ENCODE measurements around the gene CD3E. TPM values are rescaled to one million over a fixed set of nuclear protein-coding genes. Genes with fewer than 3 reads are reported as not detected.

The CD3E gene
- total and polyA plus RNA-seq, 9 of the 15 experiments (the other 6 are each of a cell fraction or from before 2014, with no cell fraction given): 0.07 to 0.62 (median 0.19) TPM; not detected in 5

GRCh38 chr11:118275176-118275575 is 29.4 kb upstream of the CD3E start:
- Histone ChIP-seq H3K9me3 (replicated peaks; ENCODE audit: control insufficient read depth, insufficient read depth, low read depth, low read length) (no peaks in the 10 kb centered on the region), H3K9me1 (ENCODE audit: control insufficient read depth, insufficient read depth, low read length) (no peaks in the 10 kb centered on the region), H3K4me3 (no peak overlapping the region), H2AFZ (ENCODE audit: low read depth, low read length) (no peak overlapping the region), H3K36me3 (ENCODE audit: control insufficient read depth, insufficient read depth, low read length) (no peaks in the 10 kb centered on the region), H3K9ac (ENCODE audit: insufficient read depth in 1 of 2, low read depth in 2 of 2, low read length in 2 of 2) (no peak overlapping the region), H3K4me1 (replicated peaks in 1 of 2; ENCODE audit: control insufficient read depth in 2 of 2, insufficient read depth in 2 of 2, low read length in 2 of 2) (no peaks in the 10 kb centered on the region), H3K27me3 (ENCODE audit: control insufficient read depth in 2 of 2, insufficient read depth in 2 of 2, low read length in 2 of 2) (peaks cover 7 to 13% of the 10 kb centered on the region in 2 experiments; a peak in 4 of 5 replicates), H3K79me2 (ENCODE audit: control insufficient read depth, insufficient read depth, low read length) (no peaks in the 10 kb centered on the region), H3K4me2 (ENCODE audit: insufficient read depth, low read length) (no peak overlapping the region), H4K20me1 (replicated peaks; ENCODE audit: control insufficient read depth, insufficient read depth, low read length) (no peaks in the 10 kb centered on the region), H3K27ac (ENCODE audit: extremely low read depth, low read depth, low read length) (no peak overlapping the region)
- WGBS (ENCODE audit: insufficient coverage, low coverage, missing lambda C conversion rate): 0% methylated on average over 4 of the region's 4 CpGs
- no peak for ATAC-seq
- no TSS peak for BruUV-seq (replicated peaks)
- TF ChIP-seq HMG20A (CRISPR knock-in tag; conservative IDR thresholded peaks at IDR 0.05): no peak
- 0 out of 2 replicates have a peak, but pooled peaks have one; percentile 25 for TF ChIP-seq ATF7 (IDR thresholded peaks at IDR 0.05)
- FAIRE-seq: no peak
- in situ Hi-C loops (cut with MboI): no loop called here
- no peak for DNase-seq (ENCODE audit: extremely low read depth in 1 of 4, low spot score in 3 of 4)
- intact Hi-C loops (cut with micrococcal nuclease): no loop called here
- CTCF ChIA-PET (ENCODE audit: low intra/inter-chr PET ratio): no interaction called here
- POLR2A ChIA-PET: no interaction called here

DNA sequence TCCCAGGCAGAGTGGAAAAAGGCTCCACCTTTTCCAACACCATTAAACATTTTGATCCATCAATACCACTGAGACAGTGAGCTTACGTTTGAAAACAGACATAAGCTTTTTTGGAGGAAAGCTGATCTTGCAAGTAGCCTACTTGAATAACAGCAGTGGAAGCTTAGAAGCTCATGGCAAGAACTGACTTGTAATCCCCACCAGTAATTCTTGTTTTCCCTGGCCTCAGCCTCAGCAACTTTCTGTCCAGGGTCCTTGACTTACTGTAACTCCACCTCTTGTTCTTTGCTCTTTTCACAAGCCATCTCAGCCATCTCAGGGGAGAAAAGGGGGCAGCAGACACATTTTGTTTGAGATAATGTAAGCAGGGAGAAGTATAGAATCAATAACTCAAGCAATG is 28.1 kb upstream of the CD3E start:
- no peaks in the 10 kb centered on the region for H3K79me2 ChIP-seq (ENCODE audit: control insufficient read depth, insufficient read depth, low read length)
- no TSS peak for BruUV-seq (replicated peaks)
- H3K4me1 ChIP-seq (replicated peaks in 1 of 2; ENCODE audit: control insufficient read depth in 2 of 2, insufficient read depth in 2 of 2, low read length in 2 of 2): no peaks in the 10 kb centered on the region
- H3K9me1 ChIP-seq (ENCODE audit: control insufficient read depth, insufficient read depth, low read length): no peaks in the 10 kb centered on the region
- ChIA-PET CTCF (ENCODE audit: low intra/inter-chr PET ratio) (no interaction called here), POLR2A (no interaction called here)
- H2AFZ ChIP-seq (ENCODE audit: low read depth, low read length): no peak overlapping the region
- ATAC-seq: no peak
- H3K27ac ChIP-seq (ENCODE audit: extremely low read depth, low read depth, low read length): no peak overlapping the region
- DNase-seq (ENCODE audit: extremely low read depth in 1 of 4, low spot score in 3 of 4): peak in 1 of 4 experiments; percentile 2
- intact Hi-C loops (cut with micrococcal nuclease): no loop called here
- H3K9me3 ChIP-seq (replicated peaks; ENCODE audit: control insufficient read depth, insufficient read depth, low read depth, low read length): no peaks in the 10 kb centered on the region
- no peak overlapping the region for H3K4me3 ChIP-seq
- no peak overlapping the region for H3K4me2 ChIP-seq (ENCODE audit: insufficient read depth, low read length)
- in situ Hi-C loops (cut with MboI): no loop called here
- FAIRE-seq: no peak
- no peak overlapping the region for H3K9ac ChIP-seq (ENCODE audit: insufficient read depth in 1 of 2, low read depth in 2 of 2, low read length in 2 of 2)
- H4K20me1 ChIP-seq (replicated peaks; ENCODE audit: control insufficient read depth, insufficient read depth, low read length): no peaks in the 10 kb centered on the region
- H3K27me3 ChIP-seq (ENCODE audit: control insufficient read depth in 2 of 2, insufficient read depth in 2 of 2, low read length in 2 of 2): peaks cover 7 to 13% of the 10 kb centered on the region in 2 experiments; a peak in 4 of 5 replicates
- 0% methylated on average over 1 of the region's 1 CpG for WGBS (ENCODE audit: insufficient coverage, low coverage, missing lambda C conversion rate)
- H3K36me3 ChIP-seq (ENCODE audit: control insufficient read depth, insufficient read depth, low read length): no peaks in the 10 kb centered on the region
- TF ChIP-seq SRSF1 (IDR thresholded peaks at IDR 0.05; ENCODE audit: low read depth, low read length) (no peak), GTF2A2 (tag; IDR thresholded peaks at IDR 0.05) (no peak), RBM25 (IDR thresholded peaks at IDR 0.05; ENCODE audit: low read depth, low read length, severe bottlenecking) (no peak), MED1 (CRISPR knock-in tag; IDR thresholded peaks at IDR 0.05; ENCODE audit: borderline replicate concordance) (no peak), MLX (CRISPR knock-in tag; conservative IDR thresholded peaks at IDR 0.05) (no peak), ZNF12 (CRISPR knock-in tag; IDR thresholded peaks at IDR 0.05) (no peak), TBL1XR1 (IDR thresholded peaks at IDR 0.05; ENCODE audit: low read length in 2 of 2) (no peak), SIRT6 (IDR thresholded peaks at IDR 0.05; ENCODE audit: low read depth, low read length) (no peak), RFX7 (CRISPR knock-in tag; IDR thresholded peaks at IDR 0.05) (no peak), CHCHD3 (CRISPR knock-in tag; IDR thresholded peaks at IDR 0.05) (no peak), CHD1 (IDR thresholded peaks at IDR 0.05; ENCODE audit: low read length) (no peak), BCOR (IDR thresholded peaks at IDR 0.05) (no peak), RNF2 (IDR thresholded peaks at IDR 0.05) (no peak)

Data from K562 (cell line).